ENCODE measurements around the gene ERC2.

Gene ERC2

DNA sequence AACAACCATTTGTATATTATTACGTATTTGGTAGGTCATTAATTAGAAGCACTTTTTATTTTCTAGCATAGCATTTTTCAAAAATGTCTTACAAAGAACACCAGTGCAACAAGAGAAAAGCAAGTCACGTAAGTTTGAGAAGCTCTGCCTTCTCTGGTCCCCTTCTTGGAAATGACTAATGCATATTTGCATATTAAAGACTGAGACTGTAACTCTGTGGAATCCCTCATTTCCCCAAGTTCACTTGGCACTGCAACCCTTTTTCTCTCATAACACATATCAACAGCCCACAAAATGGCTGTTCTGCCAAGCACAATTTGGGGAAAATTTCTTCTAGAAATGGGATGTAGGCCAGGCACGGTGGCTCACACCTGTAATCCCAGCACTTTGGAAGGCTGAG is 176.3 kb downstream of the ERC2 start:
- TF ChIP-seq, protein P1, sequence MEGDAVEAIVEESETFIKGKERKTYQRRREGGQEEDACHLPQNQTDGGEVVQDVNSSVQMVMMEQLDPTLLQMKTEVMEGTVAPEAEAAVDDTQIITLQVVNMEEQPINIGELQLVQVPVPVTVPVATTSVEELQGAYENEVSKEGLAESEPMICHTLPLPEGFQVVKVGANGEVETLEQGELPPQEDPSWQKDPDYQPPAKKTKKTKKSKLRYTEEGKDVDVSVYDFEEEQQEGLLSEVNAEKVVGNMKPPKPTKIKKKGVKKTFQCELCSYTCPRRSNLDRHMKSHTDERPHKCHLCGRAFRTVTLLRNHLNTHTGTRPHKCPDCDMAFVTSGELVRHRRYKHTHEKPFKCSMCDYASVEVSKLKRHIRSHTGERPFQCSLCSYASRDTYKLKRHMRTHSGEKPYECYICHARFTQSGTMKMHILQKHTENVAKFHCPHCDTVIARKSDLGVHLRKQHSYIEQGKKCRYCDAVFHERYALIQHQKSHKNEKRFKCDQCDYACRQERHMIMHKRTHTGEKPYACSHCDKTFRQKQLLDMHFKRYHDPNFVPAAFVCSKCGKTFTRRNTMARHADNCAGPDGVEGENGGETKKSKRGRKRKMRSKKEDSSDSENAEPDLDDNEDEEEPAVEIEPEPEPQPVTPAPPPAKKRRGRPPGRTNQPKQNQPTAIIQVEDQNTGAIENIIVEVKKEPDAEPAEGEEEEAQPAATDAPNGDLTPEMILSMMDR (IDR thresholded peaks at IDR 0.05; ENCODE audit: low read depth, low read length): no peak

DNA sequence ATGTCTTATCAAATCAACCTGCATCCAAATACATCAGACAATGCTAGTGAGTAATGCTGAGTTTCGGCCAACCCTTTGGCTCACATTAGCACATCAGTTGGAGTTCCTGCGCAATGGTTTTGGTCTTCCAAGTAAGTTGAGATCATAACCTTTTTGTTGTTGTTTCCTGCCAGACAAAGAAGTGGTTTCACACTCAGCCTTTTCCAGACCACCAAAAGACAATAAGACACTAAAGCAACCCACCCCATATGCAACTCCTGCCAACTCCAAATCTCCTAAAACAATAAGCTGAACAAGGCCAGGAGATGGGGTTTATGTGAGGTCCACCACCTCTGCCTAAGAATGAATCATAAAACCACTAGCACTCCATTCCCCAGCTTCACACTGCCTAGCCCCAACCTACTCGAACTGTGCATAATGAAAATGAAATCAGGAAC is 177.0 kb downstream of the ERC2 start:
- TF ChIP-seq, protein P1 (IDR thresholded peaks at IDR 0.05; ENCODE audit: low read depth, low read length): no peak
- H3K4me3 ChIP-seq (ENCODE audit: low read depth, low read length): no peak overlapping the region

More for the DNA sequence above, 176.3 kb downstream of the ERC2 start:
- H3K4me3 ChIP-seq (ENCODE audit: low read depth, low read length): no peak overlapping the region

DNA sequence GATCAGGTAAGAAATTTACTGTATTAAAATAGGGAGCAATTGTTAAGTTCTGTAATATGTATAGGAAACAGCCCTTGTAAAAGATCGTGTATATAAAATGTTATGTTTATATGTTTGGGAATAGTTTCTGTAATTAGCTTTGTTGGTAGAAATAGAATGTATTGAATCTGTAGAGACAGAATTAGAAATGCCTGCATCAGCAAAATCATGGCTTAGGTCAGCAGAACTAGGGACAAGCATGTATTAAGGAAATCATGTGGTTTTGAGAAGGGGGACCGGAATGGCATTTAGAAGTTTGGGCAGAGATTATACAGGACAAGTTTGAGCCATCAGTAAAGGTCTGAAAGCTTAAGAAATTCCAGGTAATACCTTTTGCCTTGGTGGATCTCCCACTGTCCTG is 177.9 kb downstream of the ERC2 start:
- TF ChIP-seq, protein P1 (IDR thresholded peaks at IDR 0.05; ENCODE audit: low read depth, low read length): no peak

DNA sequence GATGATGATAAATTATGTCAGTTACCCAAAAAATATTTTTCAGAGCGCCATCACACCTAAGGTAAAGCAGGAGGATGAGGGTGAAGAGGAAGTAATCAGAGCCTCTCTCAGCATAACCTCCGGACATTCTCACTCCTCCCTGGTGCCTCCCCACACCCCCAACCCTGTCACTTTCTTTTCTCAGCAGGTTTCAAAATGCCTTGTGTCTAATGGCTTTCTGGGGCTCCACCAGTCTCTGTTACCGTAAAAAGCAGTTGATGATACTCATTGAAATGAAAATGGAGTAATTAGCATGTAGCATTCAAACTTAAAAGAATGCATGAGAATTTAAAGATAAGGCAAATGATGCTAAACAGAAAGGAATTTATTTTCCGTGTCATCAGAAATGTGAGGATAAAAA is 180.0 kb downstream of the ERC2 start:
- no peak overlapping the region for H3K4me3 ChIP-seq (ENCODE audit: low read depth, low read length)
- TF ChIP-seq, protein P1 (IDR thresholded peaks at IDR 0.05; ENCODE audit: low read depth, low read length): no peak

More for the DNA sequence above, 177.9 kb downstream of the ERC2 start:
- no peak overlapping the region for H3K4me3 ChIP-seq (ENCODE audit: low read depth, low read length)

DNA sequence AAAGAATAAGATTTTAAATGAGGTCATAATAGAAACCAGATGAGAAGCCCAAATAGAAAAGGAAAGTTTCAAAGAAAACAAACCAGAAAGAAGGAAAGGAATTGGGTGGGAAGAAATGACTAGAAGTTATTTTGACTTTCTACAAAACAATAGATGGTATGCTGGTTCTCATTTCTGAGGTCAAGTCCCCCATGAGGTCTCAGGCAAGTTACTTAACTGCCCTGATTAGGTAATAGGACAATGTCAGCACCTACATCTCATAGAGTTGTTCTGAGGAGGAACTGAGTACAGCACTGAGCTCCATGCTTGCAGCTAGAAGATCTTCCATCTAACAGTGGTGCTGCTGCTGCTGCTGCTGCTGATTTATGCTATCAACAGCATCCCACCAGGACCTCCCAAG is 185.9 kb downstream of the ERC2 start:
- H3K4me3 ChIP-seq (ENCODE audit: low read depth, low read length): no peak overlapping the region
- TF ChIP-seq, protein P1 (IDR thresholded peaks at IDR 0.05; ENCODE audit: low read depth, low read length): no peak

DNA sequence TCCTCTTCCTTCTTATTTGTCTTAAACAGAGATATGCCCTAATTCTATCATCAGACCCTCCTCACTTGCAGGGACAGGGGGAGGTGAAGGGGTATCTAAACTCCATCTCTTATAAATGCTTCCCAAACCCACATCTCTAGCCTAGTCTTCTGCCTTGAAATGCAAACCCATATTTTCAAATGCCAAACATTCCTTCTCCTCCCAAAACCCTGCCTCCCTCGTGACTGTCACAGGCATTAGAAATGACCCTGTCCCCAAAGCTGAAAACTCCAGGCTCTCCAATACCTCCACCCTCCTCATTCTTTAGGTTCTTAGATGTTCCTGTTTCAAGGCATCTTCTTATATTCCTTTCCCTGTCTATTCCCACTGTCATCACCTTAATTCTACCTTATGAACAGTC is 191.0 kb downstream of the ERC2 start:
- no peak overlapping the region for H3K4me3 ChIP-seq (ENCODE audit: low read depth, low read length)
- TF ChIP-seq, protein P1 (IDR thresholded peaks at IDR 0.05; ENCODE audit: low read depth, low read length): no peak

DNA sequence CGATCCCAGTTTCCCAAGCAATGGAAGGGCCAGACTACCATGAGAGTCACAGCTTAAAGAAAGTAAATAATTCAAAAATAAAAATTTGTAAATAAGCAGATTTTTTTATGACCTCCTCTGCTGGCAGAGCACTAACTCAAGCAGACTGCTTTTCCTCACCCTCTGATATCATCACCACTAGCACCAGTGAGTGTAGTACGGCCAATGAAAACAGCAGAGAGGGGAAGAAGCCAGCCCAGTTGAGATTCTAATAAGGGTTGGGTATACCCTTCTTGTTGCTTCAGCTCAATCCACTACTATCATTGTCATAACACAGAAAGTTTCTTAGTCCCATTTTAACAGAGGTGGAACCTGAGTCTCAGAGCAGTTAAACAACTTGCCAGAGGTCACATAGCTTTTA is 193.1 kb downstream of the ERC2 start:
- H3K4me3 ChIP-seq (ENCODE audit: low read depth, low read length): no peak overlapping the region
- TF ChIP-seq, protein P1 (IDR thresholded peaks at IDR 0.05; ENCODE audit: low read depth, low read length): no peak

Data from WI38 (cell line).